Body of pancreas (tissue), 4 donors: ENCODE results near the gene MTRF1L.

ENCODE experiments used
- CTCF ChIP-seq, 7 experiments: fragments of 450-650 bp in 4 of 7; fragments of 200-600 bp in 3 of 7; sonication (generic) in 3 of 7; IDR thresholded peaks; one replicate each; pipeline ENCODE4 v1.5.1; 2016 to 2019; ENCODE audit warnings: antibody characterized with exemption in 7 of 7
- POLR2A ChIP-seq, 3 donors: fragments of 450-650 bp; IDR thresholded peaks; one replicate each; pipeline ENCODE4 v1.6.1; 2016; ENCODE audit warnings: antibody characterized with exemption in 3 of 3, mild to moderate bottlenecking in 2 of 3

- TF ChIP-seq CTCF (IDR thresholded peaks at IDR 0.05), result no peak
- TF ChIP-seq POLR2A (IDR thresholded peaks at IDR 0.05), result peak in 1 of 3 donors; percentile 58
Observed at GRCh38 chr6:152982904-152983636, 19.4 kb downstream of the MTRF1L start, which contains the start of gene FBXO5.
